HCT116 (cell line): ENCODE results near the gene NCOA5.

Experiments
- CEBPB ChIP-seq: IDR thresholded peaks from 2 replicates; pipeline ENCODE4 v1.6.1; 2012; ENCODE audit warnings: low read depth
- EGR1 ChIP-seq: IDR thresholded peaks from 2 replicates; pipeline ENCODE4 v1.6.1; 2012; ENCODE audit warnings: low read depth
- FOSL1 ChIP-seq: IDR thresholded peaks from 2 replicates; pipeline ENCODE4 v1.6.1; 2012; ENCODE audit warnings: low read depth
- JUND ChIP-seq: IDR thresholded peaks from 2 replicates; pipeline ENCODE4 v1.6.1; 2012
- POLR2A ChIP-seq: IDR thresholded peaks from 2 replicates; pipeline ENCODE4 v1.7.0; 2011; ENCODE audit warnings: borderline replicate concordance; ENCODE audit not compliant: insufficient read depth, insufficient read length; ENCODE audit errors: extremely low read depth
- REST ChIP-seq: IDR thresholded peaks from 2 replicates; pipeline ENCODE4 v1.6.1; 2012; ENCODE audit warnings: low read depth
- YY1 ChIP-seq: IDR thresholded peaks from 2 replicates; pipeline ENCODE4 v1.6.1; 2011; ENCODE audit warnings: low read length, low read depth, moderate library complexity, mild to moderate bottlenecking; ENCODE audit not compliant: insufficient replicate concordance; ENCODE audit errors: extremely low read depth
- ZFX ChIP-seq: fragments of 450-650 bp; IDR thresholded peaks from 2 replicates; pipeline ENCODE4 v1.6.1; 2017
- TF ChIP-seq, protein P1 (sequence below), 3 experiments: fragments of 200-600 bp in 1 of 3; sonication (generic) in 1 of 3; IDR thresholded peaks in 2 of 3; conservative IDR thresholded peaks in 1 of 3; 2 replicates each; pipeline ENCODE4 v1.5.1; 2012 to 2017; ENCODE audit warnings: low read depth in 2 of 3, low read length in 2 of 3, antibody characterized with exemption in 1 of 3, borderline replicate concordance in 1 of 3, control low read depth in 1 of 3, mild to moderate bottlenecking in 1 of 3, mixed read lengths in 1 of 3, mixed run types in 1 of 3, moderate library complexity in 1 of 3; ENCODE audit not compliant: insufficient read depth in 1 of 3

DNA sequence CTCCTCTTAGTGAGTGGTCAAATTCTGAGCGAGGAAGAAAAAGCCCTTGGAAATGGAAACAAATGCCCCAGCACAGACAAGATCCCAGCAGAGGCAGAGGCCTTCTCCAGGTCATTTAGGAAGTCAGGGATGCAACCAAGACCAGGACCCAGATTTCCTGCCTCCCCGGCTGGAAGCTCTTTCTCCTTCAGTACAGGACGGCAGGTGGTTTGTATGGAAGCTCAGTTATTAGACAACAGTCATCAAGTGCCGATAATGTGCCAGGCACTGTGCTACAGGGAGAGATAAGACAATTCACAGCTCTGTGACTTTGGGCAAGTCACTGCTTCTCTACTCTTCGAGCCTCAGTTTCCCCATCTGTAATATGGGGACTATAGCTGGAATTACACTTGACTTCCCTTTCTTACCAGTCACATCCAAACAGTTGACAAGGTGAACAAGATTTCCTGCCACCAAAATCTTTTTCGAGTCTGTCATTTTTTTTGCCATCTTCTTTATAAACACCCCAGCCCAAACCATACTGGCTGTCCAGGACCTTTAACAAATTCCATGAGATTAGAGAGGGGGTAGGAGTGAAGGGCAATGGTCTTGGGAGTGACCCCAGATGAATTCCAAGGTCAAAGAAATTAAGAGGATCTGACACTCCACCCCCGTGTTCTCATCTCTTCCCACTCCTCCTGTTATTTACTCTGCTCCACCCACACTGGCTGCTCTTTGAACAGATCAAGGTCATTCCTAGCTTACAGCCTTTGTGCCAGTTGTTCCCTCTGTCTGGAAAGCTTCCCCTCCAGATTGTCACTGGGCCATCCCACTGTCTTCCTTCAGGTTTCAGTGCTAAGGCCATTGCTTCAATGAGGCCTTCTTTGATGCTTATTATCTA lies 75.0 kb downstream of the NCOA5 start:
- TF ChIP-seq CEBPB (no peak), YY1 (no peak), JUND (no peak), EGR1 (no peak), POLR2A (no peak), FOSL1 (no peak), ZFX (no peak), REST (no peak)
- TF ChIP-seq, protein P1, sequence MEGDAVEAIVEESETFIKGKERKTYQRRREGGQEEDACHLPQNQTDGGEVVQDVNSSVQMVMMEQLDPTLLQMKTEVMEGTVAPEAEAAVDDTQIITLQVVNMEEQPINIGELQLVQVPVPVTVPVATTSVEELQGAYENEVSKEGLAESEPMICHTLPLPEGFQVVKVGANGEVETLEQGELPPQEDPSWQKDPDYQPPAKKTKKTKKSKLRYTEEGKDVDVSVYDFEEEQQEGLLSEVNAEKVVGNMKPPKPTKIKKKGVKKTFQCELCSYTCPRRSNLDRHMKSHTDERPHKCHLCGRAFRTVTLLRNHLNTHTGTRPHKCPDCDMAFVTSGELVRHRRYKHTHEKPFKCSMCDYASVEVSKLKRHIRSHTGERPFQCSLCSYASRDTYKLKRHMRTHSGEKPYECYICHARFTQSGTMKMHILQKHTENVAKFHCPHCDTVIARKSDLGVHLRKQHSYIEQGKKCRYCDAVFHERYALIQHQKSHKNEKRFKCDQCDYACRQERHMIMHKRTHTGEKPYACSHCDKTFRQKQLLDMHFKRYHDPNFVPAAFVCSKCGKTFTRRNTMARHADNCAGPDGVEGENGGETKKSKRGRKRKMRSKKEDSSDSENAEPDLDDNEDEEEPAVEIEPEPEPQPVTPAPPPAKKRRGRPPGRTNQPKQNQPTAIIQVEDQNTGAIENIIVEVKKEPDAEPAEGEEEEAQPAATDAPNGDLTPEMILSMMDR (IDR thresholded peaks at IDR 0.05 in 2 of 3, conservative IDR thresholded peaks at IDR 0.05 in 1 of 3; ENCODE audit: borderline replicate concordance in 1 of 3, insufficient read depth in 1 of 3, low read depth in 2 of 3, low read length in 2 of 3), result no peak
